Measurements from ENCODE around the gene TP53I13.

DNA sequence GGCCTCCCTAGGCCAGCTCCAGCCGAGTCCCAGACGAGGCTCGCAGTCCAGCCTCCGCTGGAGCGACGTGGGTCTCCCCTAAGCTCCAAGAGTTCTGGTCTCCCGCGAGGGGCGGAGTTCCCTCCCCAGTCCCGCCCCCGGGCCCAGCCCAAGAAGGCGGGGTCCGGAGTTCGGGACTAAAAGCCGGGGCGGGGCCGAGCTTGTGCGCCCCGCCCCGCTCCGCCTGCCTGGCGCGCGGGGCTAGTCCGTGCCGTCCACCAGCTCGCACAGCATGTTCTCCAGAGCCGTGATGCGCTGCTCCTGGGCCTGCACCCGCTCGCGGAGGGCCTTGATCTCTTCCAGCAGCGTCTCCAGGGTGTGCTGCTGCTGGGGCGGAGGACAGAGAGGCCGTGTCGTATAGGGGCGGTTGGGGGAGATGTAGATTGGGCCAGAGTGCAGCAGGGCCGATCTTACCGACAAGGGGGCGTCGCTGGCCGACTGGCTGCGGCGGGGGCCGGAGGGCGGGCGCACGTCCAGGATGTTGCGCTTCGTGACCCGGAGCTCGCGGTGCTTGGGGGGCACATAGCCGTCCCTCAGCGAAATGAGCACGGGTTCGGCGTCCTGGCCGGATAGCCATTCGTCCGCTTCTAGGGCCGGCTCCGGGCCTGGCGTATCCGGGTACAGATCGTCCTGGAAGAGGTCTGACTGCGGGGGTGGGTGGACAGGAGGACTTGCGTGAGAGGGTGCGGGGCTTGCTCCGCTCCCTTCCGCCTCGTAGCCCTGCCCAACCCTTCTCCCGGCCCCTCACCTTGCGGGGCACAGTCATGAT lies 47.2 kb downstream of the TP53I13 start:
- TF ChIP-seq, protein P1, sequence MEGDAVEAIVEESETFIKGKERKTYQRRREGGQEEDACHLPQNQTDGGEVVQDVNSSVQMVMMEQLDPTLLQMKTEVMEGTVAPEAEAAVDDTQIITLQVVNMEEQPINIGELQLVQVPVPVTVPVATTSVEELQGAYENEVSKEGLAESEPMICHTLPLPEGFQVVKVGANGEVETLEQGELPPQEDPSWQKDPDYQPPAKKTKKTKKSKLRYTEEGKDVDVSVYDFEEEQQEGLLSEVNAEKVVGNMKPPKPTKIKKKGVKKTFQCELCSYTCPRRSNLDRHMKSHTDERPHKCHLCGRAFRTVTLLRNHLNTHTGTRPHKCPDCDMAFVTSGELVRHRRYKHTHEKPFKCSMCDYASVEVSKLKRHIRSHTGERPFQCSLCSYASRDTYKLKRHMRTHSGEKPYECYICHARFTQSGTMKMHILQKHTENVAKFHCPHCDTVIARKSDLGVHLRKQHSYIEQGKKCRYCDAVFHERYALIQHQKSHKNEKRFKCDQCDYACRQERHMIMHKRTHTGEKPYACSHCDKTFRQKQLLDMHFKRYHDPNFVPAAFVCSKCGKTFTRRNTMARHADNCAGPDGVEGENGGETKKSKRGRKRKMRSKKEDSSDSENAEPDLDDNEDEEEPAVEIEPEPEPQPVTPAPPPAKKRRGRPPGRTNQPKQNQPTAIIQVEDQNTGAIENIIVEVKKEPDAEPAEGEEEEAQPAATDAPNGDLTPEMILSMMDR (IDR thresholded peaks at IDR 0.05): no peak
- TF ChIP-seq POLR2A (IDR thresholded peaks at IDR 0.05; ENCODE audit: low read length) (no peak), MAFK (IDR thresholded peaks at IDR 0.05; ENCODE audit: partially characterized antibody) (no peak), RAD21 (conservative IDR thresholded peaks at IDR 0.05 in 1 of 2, IDR thresholded peaks at IDR 0.05 in 1 of 2) (no peak), CHD2 (IDR thresholded peaks at IDR 0.05; ENCODE audit: low read length, partially characterized antibody) (no peak), SMC3 (IDR thresholded peaks at IDR 0.05) (no peak), GATA3 (IDR thresholded peaks at IDR 0.05; ENCODE audit: borderline replicate concordance) (no peak)
- TF ChIP-seq, protein P2, sequence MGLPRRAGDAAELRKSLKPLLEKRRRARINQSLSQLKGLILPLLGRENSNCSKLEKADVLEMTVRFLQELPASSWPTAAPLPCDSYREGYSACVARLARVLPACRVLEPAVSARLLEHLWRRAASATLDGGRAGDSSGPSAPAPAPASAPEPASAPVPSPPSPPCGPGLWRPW (IDR thresholded peaks at IDR 0.05): no peak
- TF ChIP-seq, protein P3, sequence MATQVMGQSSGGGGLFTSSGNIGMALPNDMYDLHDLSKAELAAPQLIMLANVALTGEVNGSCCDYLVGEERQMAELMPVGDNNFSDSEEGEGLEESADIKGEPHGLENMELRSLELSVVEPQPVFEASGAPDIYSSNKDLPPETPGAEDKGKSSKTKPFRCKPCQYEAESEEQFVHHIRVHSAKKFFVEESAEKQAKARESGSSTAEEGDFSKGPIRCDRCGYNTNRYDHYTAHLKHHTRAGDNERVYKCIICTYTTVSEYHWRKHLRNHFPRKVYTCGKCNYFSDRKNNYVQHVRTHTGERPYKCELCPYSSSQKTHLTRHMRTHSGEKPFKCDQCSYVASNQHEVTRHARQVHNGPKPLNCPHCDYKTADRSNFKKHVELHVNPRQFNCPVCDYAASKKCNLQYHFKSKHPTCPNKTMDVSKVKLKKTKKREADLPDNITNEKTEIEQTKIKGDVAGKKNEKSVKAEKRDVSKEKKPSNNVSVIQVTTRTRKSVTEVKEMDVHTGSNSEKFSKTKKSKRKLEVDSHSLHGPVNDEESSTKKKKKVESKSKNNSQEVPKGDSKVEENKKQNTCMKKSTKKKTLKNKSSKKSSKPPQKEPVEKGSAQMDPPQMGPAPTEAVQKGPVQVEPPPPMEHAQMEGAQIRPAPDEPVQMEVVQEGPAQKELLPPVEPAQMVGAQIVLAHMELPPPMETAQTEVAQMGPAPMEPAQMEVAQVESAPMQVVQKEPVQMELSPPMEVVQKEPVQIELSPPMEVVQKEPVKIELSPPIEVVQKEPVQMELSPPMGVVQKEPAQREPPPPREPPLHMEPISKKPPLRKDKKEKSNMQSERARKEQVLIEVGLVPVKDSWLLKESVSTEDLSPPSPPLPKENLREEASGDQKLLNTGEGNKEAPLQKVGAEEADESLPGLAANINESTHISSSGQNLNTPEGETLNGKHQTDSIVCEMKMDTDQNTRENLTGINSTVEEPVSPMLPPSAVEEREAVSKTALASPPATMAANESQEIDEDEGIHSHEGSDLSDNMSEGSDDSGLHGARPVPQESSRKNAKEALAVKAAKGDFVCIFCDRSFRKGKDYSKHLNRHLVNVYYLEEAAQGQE (IDR thresholded peaks at IDR 0.05): no peak
- TF ChIP-seq, protein P4, sequence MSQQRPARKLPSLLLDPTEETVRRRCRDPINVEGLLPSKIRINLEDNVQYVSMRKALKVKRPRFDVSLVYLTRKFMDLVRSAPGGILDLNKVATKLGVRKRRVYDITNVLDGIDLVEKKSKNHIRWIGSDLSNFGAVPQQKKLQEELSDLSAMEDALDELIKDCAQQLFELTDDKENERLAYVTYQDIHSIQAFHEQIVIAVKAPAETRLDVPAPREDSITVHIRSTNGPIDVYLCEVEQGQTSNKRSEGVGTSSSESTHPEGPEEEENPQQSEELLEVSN (IDR thresholded peaks at IDR 0.05; ENCODE audit: borderline replicate concordance, low read depth): no peak

Data from A549 (cell line).